GM19099 (cell line): ENCODE data around the gene SLC25A45.
A peak's percentile ranks its signal among the peaks of the same experiment; 100 is the strongest.

ENCODE experiments used
- POLR2A ChIP-seq: IDR thresholded peaks from 3 replicates; pipeline ENCODE4 v1.6.1; 2011; ENCODE audit warnings: low read depth; ENCODE audit not compliant: insufficient read length; ENCODE audit errors: extremely low read depth

SLC25A45 gene

GRCh38 chr11:65424205-65425104 lies 42.0 kb upstream of the SLC25A45 start:
- peak; percentile 46 for TF ChIP-seq POLR2A

DNA sequence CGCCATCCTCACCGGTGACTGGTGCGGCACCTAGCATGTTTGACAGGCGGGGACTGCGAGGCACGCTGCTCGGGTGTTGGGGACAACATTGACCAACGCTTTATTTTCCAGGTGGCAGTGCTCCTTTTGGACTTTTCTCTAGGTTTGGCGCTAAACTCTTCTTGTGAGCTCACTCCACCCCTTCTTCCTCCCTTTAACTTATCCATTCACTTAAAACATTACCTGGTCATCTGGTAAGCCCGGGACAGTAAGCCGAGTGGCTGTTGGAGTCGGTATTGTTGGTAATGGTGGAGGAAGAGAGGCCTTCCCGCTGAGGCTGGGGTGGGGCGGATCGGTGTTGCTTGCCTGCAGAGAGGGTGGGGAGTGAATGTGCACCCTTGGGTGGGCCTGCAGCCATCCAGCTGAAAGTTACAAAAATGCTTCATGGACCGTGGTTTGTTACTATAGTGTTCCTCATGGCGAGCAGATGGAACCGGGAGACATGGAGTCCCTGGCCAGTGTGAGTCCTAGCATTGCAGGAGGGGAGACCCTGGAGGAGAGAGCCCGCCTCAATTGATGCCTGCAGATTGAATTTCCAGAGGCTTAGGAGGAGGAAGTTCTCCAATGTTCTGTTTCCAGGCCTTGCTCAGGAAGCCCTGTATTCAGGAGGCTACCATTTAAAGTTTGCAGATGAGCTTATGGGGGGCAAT lies 41.2 kb upstream of the SLC25A45 start:
- TF ChIP-seq POLR2A = peak; percentile 50

DNA sequence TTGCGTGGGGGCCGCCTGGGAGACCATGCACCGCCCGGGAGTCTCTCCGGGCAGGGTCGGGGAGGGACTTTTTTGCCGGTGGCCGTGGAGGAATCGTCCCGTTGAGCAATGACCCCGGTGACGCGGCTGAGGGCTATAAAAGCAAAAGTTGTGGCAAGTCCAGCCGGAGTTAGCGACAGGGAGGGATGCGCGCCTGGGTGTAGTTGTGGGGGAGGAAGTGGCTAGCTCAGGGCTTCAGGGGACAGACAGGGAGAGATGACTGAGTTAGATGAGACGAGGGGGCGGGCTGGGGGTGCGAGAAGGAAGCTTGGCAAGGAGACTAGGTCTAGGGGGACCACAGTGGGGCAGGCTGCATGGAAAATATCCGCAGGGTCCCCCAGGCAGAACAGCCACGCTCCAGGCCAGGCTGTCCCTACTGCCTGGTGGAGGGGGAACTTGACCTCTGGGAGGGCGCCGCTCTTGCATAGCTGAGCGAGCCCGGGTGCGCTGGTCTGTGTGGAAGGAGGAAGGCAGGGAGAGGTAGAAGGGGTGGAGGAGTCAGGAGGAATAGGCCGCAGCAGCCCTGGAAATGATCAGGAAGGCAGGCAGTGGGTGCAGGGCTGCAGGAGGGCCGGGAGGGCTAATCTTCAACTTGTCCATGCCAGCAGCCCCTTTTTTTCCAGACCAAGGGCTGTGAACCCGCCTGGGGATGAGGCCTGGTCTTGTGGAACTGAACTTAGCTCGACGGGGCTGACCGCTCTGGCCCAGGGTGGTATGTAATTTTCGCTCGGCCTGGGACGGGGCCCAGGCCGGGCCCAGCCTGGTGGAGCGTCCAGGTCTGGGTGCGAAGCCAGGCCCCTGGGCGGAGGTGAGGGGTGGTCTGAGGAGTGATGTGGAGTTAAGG lies 40.4 kb upstream of the SLC25A45 start, which contains the start of gene NEAT1:
Gene NEAT1, plus strand, starts transcription at position 166 of the 883 bp plus-strand sequence.
- peak; percentile 100 for TF ChIP-seq POLR2A

GRCh38 chr11:65421794-65422632 lies 39.6 kb upstream of the SLC25A45 start:
- TF ChIP-seq POLR2A = peak; percentile 56

GRCh38 chr11:65420979-65421793 lies 38.7 kb upstream of the SLC25A45 start:
- peak; percentile 87 for TF ChIP-seq POLR2A

DNA sequence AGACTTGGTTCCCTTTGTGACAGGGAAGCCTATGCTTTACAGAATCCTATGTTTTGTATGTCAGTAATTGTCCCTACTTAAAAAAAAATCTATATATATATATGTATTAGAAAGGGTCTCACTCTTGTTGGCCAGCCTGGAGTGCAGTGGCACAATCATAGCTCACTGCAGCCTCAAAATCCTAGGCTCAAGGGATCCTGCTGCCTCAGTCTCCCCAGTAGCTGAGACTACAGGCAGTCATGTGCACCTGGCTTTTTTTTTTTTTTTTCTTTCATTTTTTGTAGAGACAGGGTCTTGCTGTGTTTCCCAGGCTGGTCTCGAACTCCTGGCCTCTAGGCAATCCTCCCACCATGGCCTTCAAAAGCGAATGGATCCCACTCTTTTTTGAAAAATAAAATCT lies 38.1 kb upstream of the SLC25A45 start:
- no peak for TF ChIP-seq POLR2A

DNA sequence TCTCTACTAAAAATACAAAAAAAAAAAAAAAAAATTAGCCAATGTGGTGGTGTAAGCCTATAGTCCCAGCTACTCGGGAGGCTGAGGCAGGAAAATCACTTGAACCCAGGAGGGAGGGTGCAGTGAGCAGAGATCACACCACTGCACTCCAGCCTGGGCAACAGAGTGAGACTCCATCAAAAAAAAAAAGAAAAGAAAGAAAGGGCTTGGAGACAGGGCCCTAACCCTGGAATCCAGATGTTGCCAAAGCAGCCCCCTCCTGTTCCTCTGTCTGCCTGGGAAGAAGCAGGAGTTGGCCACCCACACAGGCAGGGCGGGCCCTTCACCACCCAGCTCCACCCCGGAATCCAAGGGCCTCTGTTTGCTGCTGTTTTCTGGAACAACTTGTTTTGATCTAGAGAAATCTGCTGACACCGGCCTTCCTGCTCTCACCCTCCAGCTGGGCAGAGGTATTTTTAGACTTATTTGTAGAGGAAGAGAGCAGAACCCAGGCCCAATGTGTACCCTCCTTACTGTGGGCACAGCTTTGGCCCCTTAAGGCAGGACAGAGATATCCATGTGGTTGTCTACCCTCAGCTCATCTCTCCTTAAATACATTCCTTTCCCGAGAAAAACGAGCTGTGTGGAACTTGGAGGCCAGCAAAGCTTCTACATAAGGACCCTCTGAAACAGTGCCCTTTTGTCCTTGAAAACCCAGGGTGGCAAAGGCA lies 37.5 kb upstream of the SLC25A45 start:
- peak; percentile 61 for TF ChIP-seq POLR2A

GRCh38 chr11:65419460-65419771 lies 37.0 kb upstream of the SLC25A45 start:
- TF ChIP-seq POLR2A = no peak

GRCh38 chr11:65418681-65419459 lies 36.4 kb upstream of the SLC25A45 start:
- peak; percentile 84 for TF ChIP-seq POLR2A

GRCh38 chr11:65418431-65418680 lies 35.9 kb upstream of the SLC25A45 start:
- peak; percentile 43 for TF ChIP-seq POLR2A

DNA sequence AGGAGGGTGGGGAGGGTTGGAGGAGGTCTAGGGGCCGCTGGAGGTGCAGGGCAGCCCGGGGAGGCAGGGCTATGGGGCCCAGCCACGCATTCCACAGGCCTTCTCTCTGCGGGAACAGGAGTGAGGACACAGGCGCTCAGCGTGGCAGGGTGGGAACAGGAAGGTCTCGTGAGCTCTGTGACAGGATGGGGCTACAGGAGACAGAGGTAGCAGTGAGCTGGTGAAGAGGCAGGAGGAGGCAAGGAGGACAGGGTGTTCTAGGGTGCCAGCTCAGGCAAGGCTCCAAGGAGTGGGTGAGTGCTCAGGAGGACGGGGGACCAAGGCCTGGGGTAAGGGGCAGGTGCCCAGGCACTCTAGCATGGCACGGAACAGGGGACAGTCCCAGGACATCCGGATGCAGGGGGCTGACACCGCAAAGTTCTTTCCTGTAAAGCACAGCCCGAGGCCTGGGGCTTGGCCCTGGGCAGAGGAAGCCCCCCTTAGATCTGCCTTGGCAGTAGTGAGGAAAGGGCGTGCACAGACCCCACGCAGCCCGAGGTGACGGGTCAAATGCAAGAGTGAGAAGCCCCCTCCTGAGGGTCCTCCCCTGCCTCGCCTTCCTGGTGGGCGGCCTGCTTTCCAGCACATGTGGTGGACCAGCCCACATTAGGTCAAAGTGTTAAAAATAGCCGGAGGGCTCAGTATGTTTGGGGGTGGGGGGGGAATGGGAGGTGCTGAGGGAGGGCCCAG lies 35.4 kb upstream of the SLC25A45 start:
- TF ChIP-seq POLR2A = peak; percentile 9
